Central memory CD4-positive, alpha-beta T cell (primary cell): Measurements from ENCODE around the gene SLC38A6.
A peak's percentile ranks its signal among the peaks of the same experiment; 100 is the strongest.

ENCODE experiments used
- DNase-seq: peaks from one replicate; pipeline ENCODE4 v3.0.0; 2022
- total RNA-seq, 3 experiments: gene quantifications; one replicate each; lab custom pipeline; 2026; lab: John Stamatoyannopoulos, UW

The SLC38A6 gene
- total RNA-seq, result 2.5 to 14.3 (median 10.5) reads per million in 3 experiments

DNA sequence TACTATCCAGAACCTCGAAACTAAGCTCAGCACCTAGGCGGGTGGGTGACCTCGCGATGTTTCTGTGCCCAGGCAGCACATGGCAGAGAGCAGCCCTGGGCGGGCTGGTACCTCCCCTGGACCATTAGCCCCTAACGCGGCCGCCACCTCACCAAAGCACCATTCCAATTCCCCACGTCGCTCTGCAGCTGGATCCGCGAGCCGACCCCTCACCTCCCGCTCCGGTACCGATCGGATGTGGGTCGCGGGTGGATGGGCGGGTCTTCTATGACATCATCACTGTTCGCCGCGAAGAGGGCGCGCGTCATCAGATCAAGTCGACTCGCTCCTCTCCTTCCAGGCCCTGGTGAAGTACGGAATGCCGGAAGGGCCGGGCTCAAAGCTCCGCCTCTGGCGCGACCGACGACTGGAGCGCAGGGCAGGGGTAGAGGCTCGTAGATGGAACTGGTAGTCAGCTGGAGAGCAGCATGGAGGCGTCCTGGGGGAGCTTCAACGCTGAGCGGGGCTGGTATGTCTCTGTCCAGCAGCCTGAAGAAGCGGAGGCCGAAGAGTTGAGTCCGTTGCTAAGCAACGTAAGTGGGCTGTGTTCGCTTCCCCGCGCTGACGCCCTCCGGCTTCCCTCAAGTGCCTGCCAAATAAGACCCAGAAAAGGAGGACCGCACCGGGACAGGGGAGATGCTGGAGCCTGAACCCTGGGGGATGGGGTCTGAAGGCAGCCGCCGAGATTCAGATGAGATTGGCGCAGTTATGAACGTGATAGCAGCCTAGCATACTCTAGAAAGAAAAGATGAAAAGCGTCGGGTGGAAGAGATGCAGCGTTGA is at the start of gene SLC38A6, which contains the start of gene TRMT5:
Gene SLC38A6, plus strand, starts transcription at position 435 of the 822 bp plus-strand sequence. Its CDS starts 33 bp downstream, at position 468.
Gene TRMT5, minus strand, starts transcription at position 269 of the 822 bp plus-strand sequence. Its CDS starts 106 bp downstream, at position 163.
- DNase-seq, result peak; percentile 93

DNA sequence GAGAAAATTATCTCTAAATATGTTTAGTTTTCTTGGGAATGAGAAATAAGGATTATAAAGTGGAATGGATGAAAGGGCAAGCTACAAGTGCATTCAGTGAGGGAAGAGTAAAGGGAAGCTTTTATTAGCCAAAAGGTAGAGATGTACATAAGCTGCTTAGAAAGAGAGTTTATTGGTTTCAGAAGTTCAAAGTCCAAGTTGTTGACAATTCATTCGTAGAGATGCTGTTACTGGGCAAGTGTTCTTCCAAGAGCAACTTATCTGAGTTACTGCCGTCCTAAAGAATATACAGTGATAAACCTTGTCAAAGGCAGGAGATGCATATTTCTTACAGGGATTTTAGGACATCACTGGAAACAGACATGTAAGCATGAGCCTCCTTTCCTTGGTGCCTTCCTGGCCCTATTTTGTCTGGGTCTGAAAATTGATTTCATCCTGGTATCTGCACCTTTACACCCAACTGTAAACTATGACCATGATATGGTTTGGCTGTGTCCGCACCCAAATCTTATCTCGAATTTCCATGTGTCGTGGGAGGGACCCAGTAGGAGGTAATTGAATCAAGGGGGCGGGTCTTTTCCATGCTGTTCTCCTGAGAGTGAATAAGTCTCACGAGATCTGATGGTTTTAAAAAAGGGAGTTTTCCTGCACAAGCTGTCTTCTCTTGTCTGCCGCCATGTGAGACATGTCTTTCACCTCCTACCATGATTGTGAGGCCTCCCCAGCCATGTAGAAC is 47.0 kb upstream of the SLC38A6 start:
- no peak for DNase-seq

DNA sequence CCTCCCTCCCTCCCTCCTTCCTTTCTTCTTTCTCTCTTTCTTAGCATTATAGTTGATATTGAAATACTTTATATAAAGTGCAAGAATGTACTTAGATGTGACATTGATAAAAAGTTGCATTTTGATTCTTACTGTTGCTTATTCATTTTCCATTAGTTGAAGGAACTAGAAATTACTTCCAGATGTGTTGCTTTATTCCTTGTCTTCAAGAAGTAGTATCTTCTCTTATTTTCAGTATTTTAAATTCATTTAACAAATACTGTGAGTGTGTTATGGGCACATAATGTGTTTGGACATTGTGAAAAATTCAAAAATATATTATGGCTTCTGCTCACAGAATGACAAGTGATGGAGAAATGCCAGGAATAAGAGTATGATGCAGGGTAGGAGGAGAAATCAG is 45.7 kb upstream of the SLC38A6 start:
- no peak for DNase-seq

DNA sequence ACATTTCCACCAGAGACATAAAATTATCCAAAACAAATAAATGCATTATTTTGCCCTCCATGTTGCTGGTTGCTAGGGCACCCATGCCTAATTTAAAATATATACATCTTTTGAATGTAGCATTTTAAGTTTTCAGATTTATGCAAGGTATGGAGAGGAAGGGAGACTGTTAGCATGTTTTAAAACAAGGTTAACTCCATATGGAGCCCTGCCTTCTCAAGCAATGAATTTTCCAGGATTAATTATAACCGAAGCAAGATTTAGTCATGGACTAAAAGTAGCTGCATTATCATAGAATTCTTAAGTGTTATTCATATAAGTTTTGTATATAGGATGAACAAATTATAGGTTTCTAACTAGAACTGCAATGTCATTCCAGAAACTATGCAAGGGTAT is 37.4 kb upstream of the SLC38A6 start:
- no peak for DNase-seq

DNA sequence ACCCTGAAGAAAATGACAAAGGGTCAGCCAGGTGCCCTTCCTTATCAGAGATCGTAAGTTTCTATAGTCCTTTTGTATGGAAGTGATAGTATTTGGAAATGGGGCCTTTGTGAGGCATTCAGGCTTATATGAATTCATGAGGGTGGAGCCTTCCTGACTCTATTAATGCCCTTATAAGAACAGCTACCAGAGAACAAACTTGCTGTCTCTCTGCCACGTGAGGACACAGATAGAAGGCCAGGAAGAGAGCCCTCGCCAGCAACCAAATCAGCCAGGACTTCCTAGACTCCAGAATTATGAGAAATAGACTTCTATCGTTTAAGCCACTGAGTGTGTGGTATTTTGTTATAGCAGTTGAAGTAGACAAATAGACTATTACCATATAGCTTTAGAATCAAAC is 36.8 kb upstream of the SLC38A6 start:
- DNase-seq, result no peak

DNA sequence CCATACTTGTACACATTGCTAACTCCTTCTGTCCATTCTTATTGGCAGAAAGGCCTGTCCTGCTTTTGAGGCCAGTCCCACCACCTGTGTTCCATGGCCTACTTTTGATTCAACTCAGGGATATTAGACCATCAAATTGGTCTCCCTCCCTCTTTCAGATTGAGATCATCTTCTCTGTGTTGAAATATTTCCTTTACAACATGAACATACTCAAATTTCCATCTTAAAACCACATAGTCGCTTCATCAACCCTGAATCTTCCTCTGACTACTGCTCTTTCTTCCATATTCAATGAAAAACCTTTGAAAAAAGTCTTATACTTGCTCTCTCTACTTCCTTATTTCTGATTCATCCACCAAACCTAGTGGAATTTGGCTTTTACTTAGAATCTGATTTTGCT is 35.1 kb upstream of the SLC38A6 start:
- DNase-seq, result no peak

DNA sequence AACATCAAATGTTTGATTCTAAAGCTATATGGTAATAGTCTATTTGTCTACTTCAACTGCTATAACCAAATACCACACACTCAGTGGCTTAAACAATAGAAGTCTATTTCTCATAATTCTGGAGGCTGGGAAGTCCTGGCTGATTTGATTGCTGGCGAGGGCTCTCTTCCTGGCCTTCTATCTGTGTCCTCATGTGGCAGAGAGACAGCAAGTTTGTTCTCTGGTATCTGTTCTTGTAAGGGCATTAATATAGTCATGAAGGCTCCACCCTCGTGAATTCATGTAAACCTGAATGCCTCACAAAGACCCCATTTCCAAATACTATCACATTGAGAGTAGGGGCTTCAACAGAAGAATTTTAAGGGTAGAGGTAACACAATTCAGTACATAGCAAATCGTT is 34.3 kb upstream of the SLC38A6 start:
- DNase-seq, result no peak

DNA sequence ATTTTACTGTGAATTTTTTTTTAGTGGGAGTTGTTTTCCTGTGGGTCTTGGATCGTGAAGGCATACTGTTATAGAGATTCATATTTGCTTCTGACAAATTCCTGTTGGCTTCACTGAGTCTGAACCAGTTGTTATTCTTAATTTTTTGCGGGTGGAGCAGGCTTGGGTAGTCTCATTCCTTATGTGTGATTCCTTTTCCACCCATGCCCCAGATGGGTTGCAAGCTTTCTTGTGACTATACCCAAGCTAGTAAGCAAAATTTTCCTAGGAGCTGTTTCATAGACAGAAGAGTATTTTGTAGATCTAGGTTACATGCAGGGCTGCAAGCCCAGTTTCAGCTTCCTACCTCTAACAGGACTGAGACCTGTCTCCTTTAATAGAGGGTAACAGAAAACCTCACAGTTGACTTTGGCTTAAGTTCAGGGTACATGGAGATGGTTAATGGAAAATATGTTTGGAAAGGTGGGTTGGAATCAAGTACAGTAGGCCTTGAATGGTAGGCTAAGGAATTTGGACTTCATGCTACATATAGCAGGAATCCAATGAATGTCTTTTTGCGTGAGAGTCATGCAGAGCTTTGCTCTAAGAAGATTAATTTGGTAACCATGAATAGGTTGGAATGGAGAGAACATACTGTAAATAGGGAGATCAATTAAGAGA is 29.1 kb upstream of the SLC38A6 start:
- DNase-seq, result no peak

DNA sequence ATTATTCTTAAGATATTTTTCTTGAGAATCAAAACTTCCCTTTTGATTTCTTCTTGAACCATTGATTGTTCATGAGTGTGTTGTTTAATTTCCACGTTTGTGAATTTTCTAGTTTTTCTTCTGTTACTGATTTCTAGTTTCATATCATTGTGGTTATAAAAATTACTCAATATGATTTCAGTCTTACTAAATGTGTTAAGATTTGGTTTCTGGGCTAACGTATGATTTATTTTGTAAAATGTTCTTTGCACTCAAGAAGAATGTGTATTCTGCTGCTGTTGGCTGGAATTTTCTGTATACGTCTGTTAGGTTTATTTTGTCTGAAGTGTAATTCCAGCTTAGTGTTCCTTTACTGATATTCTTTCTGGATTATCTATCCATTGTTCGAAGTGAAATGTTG is 24.8 kb upstream of the SLC38A6 start:
- no peak for DNase-seq

DNA sequence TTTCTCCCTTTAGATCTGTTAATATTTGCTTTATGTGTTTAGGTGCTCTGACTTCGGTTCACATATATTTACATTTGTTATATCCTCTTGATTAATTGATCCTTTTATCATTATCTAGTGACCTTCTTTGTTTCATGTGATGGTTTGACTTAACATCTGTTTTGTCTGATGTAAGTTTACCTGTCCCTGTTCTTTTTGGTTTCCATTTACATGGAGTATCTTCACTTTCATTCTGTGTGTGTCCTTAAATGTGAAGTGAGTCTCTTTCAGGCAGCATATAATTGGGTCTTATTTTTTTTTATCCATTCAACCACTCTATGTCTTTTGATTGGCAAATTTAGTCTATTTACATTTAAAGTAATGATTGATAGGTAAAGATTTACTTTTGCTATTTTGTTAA is 24.4 kb upstream of the SLC38A6 start:
- DNase-seq, result no peak

DNA sequence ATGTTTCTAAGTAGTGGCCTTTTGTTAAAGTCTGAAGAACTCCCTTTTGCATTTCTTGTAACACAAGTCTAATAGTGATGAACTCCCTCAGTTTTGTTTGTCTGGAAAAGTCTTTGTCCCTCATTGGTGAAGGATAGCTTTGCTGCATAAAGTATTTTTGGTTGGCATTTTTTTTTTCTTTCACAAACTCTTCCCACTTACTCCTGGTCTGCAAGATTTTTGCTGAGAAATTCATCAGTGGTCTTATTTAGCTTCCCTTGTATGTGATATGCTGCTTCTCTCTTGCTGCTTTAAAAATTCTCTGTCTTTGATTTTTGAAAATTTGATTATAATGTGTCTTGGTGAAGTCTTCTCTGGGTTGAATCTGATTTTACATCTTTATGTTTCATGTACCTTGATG is 22.9 kb upstream of the SLC38A6 start:
- DNase-seq, result no peak

DNA sequence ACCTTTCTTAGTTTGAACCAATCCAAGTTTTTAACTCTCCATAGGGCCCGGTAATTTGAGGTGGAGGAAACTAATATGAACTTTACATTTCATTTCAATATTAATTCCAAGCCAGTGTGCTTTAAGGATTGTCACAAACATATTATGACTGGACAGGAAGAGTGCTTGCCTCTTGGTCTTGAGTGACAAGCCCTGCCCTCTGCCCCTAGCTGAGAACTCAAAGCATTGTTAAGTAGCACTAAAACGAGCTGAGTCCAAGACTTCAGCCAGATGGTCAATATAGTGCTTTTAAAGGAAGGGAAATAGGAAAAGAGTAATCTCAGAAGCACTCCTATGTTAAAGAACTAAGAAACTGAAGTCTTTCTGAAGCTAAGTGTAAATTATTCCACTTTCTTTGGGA is 17.3 kb upstream of the SLC38A6 start:
- DNase-seq, result no peak

DNA sequence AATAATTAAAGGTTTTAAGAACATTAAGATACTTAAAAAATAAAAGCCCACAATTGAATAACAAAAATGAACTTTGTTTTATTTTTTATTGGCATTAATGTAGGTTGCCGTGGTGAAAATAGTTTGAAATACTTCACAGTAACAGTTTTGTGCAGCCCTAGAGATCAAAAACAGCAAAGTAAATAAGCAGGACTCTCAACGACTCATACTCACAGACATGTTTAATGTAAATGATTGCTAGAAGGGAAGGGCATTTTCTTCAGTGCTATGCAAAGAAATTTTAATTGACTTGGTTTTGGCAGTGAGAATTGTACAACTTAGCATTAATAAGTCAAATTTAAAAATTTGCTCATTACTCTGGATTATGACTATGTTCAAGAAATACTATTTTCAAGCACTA is 16.1 kb upstream of the SLC38A6 start:
- no peak for DNase-seq

DNA sequence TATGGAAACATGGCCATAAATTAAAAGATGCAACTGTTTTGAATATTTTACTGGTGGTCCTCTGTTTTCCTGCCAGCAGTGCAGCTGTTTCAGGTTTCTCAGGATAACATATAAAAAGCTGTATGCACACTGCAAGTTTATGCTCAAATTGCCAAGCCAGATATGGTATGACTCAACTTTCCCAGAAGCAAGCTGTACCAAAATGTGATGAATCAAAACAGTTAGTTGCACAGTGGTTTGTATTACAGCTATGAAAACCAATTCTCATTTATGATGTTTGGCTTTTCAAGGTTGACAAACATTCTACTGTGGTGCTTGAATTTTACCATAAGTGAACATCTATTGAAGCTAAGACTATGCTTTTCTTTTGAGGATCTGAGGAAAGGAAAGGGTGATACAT is 15.6 kb upstream of the SLC38A6 start:
- no peak for DNase-seq

DNA sequence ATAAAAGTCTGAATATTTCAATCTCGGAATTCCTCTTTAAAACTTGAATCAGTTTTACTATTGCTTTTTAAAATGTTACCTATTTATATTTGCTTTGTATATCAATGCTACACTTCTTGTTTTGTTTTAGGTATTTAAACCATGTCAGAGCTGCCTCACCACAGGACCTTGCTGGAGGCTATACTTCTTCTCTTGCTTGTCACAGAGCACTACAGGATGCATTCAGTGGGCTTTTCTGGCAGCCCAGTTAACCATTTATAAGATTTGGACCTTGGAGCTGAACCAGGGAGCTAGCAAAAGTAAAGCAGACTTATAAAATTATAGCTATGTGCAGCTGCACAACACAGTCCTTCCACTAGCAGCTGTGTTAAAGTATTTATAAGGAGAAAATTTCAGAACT is 12.9 kb upstream of the SLC38A6 start:
- DNase-seq, result no peak

DNA sequence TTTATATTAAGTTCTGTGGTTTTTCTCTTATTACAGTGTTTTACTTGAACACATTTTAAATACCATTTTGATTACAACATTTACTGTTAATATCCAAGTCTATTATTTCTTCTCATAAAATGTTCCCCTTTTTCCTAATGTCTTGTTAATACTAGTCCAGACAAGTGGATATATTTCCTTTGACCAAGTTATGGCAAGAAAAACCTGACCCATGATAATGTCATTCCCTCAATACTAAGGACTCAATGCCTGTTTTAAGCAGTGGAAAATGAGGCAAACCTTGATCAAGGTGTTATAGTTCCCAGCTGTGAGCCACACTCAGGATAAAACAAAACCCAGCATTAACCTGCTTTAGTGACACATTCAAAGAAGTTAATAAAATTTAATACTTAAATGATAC is 12.4 kb upstream of the SLC38A6 start:
- no peak for DNase-seq

DNA sequence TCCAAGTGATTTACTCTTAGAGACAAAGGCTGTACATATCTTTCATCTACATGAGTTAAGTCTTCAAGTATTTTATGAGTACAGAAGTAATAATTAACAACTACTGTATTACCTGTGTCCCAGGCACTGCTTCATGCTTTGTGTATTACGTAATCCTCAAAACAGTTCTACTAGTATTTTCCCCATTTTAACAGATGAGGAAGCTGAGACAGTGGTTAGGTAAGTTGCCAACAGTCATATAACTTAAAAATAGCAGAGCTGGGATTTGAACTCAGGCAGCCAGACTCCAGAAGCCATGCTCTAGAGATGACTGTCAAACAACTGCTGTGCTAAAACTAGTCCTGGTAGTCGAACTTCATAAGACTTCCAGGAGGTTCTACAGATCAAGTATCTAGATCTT is 10.9 kb upstream of the SLC38A6 start:
- DNase-seq, result no peak

DNA sequence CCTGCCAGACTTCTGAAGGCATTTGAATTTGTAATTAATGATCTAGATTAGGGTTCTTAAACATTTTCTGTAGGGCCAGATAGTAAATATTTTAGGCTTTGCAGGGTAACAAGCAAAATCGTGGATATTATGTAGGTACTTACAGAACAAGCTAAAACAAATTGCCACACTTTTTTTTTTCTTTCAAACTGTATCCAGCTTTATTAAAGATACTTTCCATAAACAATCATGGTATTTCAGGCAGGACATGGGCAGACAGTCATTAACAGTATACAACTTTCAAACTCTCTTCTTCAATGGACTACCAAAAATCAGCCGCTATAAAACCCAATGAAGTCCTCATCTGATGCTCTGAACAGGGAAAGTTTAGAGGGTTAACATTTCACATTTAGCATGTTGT is 9.8 kb upstream of the SLC38A6 start:
- no peak for DNase-seq

DNA sequence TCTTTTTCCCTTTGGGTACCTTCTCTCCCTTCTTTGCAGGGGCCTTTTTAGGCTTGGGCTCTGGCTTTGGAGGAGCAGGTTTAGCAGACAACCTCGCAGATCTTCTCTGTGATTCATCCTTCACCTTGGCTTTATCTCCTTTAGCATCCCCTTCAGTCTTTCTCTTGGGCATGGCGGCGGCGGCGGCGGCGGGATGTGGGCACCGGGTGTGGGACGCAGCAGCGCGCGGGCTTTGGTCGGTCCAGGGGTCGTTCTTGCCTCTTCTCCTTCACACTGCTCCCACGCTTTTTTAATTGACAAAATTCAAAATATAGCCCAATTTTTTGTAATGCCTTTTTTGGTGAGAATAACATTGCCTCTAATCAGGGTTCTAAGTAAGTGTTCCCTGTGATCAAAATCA is 8.8 kb upstream of the SLC38A6 start:
- no peak for DNase-seq

DNA sequence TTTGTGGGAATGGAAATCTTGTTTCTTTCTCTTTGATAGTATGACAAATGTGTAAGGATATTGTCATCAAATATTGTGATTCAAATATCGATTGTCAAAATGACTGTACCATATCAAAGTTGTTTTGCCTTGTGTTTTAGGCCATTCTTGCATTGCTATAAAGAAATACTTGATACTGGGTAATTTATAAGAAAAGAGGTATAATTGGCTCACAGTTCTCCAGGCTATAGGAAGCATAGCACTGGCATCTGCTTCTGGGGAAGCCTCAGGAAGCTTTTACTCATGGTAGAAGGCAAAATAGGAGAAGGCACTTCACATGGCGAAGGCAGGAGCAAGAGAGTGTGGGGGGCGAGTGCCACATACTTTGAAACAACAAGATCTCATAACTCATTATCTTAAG is 8.0 kb upstream of the SLC38A6 start:
- no peak for DNase-seq

DNA sequence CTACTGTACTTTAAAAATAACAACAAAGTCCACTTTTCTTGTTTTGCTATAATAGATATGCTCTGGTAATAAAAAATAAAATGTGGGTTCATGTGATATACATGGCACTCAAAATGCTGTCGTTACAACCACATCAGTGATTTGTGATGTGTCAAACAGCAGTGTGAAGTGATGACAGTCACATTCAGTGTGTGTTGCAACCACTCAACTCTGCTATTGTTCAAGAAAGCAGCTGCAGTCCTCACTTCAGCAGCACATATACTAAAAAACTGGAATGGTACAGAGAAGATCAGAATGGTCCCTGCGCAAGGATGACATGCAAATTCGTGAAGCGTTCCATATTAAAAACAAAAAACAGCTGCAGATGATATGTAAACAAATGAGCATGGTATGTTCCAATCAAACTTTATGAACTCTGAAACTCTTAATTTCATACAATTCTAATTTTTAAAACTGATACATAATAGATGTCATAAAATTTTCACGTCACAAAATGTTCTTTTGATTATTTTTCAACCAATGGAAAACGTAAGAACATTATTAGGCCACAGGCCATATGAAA is 6.9 kb upstream of the SLC38A6 start:
- DNase-seq, result no peak

DNA sequence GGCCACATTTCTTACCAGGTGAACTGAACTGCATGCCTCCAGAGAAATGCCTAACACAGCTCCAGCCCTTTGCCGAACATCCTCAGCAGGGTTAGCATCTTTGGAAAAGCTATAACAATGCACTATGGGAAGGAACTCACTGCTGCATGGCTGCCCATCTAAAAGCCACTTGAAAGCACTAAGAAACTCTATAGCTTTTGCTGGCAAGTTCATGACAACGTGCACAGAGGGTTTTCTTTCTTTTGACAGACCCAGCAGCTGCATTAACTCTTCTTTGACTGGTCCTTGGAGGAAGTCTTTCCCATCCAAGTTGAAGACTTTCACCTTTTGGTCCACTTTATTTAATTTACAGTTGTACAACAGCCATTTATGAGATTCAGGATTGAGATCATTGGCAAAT is 5.5 kb upstream of the SLC38A6 start:
- no peak for DNase-seq

DNA sequence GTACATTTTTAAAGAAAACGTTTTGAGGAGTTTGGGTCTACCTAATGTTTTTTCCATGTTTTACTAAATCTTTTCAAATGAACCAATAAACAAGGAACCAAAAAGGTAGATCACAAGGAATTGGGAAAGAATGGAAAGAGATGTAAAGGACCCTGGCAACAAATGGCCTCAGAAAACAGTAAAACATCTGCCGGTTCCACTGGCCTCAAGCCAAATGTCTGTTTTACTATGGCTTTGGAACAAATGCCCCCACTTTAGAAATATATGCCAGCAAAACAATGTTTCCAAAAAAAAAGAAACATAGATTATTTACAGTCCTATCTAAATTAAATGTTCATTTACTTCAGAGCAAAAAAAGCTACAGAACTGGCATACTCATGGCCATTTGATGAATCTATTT is 3.2 kb upstream of the SLC38A6 start:
- DNase-seq, result no peak
